ELR (cell line): ENCODE measurements around the gene ITGA8.
A peak's percentile ranks its signal among the peaks of the same experiment; 100 is the strongest.
"Not testable (repeated sequence)": the region's sequence is repeated elsewhere in the genome, so short reads cannot be mapped to it uniquely, and the experiment has no call there.

Source experiments
- DNase-seq: peaks from one replicate; pipeline ENCODE4 v3.0.0-alpha.2; 2015; ENCODE audit warnings: low read depth

The ITGA8 gene

DNA sequence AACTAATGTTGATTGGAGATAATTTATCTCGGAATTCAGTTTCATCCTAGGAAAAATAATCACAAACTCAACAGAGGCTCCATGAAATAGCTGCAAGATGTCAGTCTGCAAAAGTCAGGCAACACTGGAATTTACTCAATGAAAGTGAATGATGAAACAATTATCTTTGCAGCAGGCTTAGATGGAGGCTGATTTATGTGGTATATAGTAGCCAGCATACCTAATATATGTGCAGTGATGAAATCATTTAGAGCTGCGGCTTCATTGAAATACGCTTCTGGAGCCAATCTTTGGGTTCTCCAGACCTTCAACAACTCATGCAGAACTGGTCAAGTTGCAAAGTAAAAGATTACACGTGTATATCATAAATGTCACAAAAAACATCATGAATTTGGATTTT lies 113.3 kb downstream of the ITGA8 start:
- no peak for DNase-seq

DNA sequence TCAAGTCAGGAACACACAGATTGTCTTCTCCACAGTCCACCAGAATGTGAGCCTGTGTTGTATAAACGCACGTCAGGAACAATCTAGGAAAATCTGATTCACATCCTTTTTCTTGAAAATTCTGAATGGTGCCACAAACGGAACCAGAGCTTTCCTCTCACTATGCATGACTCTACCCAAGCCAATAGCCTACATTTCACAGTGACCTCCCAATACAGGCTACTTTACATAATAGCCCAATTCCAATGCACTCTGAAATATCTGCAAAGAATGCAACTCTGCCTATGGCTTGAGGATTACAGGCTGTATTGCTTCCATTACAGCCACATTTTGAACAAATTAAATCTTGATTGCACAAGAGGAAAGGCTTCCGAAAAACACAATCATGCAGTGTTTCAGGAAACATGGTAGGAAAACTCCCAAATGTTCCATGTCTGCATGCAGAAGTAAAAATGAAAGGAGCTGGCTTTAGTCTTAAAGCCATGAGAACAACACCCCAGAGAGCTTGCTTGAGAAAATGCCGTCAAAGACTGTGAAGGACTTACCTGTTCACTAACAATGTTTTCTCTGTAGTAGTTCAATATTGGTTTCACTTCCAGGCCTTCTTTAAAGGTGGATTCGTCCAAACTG lies 113.9 kb downstream of the ITGA8 start:
- DNase-seq = no peak

DNA sequence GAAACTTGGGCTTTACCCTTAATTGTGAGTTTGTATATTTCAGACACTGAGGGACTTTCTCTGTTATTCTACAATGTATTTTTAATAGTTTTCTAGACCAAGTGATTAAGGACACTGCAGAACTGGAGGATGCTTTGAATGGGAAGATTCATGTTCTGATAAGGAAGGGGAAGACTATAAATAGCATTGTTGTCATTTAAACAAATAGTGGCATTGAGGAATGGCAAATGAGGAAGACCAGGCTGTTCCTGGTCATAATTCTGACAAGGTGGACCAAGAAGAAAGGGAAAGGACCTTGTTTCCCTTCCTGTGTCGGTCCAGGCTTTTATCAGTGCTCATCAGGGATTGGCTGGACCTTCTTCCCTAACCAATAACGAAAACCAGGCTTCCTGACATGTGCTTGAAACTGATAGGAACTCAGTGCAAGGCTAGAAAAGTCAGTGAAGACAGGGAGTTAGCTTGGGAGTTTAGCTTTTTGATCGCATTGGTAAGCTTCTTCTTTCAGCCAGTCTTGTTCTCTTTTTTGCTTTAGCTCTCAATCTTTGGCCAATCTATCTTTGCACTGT lies 116.2 kb downstream of the ITGA8 start:
- DNase-seq = no peak

DNA sequence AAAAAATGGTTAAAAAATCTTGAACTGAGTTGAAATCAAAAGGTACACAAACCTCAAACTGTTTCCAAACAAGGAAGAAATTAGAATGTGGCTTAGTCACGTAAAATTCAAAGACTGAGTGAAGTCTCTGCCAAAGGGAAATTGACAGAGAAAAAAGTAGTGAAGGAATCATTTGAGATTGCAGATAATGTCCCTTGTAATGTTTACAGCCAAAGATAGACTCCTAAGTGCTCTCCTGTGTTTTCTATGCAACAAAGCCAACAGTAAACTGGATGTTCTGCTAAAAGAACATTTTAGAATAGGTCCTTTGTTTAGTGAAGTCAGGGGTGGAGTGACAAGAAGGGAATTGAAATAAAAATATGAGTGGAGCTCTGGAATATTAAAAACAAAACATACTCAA lies 117.9 kb downstream of the ITGA8 start:
- DNase-seq = no peak

DNA sequence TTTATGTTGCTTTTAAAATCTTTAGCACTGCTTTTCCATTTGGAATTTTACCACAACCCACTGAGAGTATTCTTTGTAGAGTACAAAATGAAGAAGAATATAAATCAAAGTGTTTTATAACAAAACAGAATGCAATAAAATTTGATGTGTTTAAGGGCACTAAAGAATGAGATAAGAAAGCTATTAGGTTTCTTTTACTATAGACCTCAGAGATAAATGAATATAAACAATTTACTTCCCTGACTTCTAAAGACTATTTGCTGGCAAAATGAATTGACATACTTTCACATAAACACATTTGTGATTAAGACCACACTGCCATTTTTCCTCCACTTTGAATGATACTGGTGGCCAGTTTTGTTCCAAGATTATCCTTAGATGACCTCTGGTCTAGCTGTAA lies 124.5 kb downstream of the ITGA8 start:
- no peak for DNase-seq

DNA sequence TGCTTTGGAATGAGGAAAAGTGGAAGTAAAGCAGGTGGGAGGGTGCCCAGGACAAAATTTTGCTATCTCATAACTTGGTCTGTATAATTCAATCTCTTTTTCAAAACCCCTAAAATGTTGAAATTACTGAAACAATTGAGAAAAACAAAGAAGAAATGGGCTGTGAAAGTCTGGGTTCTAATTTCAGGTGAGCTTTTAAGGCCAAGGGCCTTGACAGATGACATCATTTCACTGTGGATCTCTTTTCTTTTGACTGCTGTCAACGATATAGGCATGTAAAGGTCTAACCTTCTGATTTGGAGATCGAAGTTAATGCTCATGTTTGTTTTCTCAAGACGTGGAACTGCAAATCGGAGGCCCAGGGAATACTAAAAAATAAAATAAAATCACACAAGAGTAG lies 127.8 kb downstream of the ITGA8 start:
- DNase-seq = no peak

DNA sequence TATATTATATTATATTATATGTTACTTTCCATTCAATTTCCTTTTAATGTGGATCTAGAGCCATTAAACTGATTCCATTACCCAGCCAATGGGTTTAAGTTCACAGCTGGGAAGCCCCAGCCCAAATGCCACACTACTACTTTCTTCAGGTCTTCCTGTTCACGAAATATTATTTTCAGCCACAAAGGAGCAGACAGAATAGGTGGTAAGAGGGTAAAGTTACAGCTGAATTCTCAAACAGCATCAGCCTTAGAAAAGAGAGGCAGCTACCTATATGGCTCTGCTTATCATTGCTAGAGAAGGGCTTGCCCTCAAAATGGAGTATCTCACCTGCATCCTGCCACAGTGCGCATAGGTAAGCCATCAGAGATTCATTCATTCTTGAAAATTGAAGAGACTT lies 128.3 kb downstream of the ITGA8 start:
- DNase-seq = no peak

DNA sequence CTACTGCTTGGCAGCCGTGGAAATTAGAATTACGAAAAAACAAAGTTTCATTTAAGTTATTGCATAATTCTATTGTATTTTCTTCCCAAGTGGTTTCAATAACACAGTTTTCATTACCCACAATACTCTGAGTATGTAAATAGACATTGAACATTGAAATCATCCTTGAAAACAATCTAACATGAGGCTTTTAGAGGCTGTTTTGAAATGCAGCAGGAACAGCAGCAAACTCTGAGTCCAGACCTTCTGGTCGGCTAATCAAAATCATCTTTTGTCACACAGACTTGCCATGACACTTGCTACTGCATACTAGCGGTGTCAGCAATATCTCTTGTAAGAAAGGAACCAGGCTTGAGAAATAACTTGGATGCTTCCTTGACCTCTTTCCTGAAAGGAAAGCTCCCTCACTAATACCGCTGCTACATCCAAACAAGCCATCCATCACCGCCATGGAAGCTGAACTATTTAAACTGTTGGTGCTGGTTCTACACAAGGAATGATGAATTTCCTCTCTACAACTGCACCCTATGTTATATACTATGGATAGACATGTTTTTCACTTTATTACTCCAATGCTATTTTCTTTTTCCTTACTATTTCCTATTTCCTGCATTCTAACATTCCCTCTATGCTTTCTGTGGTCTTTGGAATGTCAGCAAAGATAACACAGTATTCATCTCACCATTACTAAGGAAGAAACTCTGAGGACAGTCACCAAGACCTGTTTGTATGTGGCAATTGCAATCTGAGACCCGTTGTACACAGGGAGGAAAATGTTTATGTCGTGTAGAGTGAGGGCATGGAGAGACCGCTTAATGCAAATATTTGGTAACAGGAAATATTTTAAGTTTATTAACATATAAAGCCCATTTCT lies 130.8 kb downstream of the ITGA8 start:
- DNase-seq = no peak

DNA sequence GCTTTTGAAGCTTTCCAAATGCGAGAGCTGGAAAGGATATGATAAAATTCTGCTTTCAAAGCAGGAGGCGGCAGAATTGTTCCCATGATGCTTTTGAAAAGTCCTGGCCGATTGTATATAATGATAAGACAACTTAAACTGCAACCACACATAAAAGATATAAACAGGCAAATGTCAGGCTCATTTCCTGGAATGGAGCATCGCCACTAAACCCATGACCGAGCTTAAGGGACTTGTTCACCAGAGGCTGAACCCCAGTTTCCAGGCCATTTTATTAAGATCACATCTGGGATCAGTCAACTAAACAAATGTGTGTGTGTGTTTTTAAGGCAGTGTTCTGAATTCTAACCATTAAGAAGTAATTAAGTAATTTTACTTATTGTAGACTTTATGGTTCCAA lies 131.6 kb downstream of the ITGA8 start:
- DNase-seq = no peak

DNA sequence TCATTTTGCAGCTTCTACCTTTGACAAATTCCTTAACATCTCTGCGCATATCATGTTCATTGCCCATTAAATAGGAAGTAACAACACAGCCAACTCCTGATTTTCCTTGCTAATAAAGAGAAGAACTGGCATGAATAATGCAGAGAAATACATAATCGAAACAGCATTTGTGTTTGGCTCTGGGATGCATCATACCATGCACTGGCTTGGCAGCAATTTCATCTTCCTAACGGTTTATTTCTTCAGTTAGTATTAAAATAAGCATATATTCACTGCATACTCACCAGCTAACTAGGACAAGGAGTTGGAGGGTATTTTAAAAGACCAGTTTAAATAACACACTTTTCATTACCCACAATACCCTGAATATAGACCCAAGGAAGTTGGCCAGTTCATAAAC lies 132.5 kb downstream of the ITGA8 start:
- no peak for DNase-seq

DNA sequence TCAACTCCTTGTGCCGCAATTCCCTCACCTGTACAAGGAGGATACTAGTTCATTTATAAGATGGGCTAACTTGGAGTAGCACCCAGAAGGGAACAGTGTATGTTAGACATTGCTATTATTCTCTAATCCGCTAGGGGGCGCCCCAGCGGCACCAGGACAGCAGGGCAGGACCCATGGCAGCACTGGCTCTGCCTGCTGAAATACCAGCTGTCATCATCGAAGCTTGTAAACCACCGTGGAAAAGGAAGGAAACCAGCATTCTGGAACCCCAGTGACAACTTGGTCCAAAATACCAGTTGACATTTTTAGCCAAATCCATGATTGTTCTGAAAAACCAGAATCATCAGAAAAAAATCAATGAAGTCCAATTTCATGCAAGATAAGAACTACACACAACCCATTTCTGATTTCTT lies 134.4 kb downstream of the ITGA8 start:
- DNase-seq = peak; percentile 70

DNA sequence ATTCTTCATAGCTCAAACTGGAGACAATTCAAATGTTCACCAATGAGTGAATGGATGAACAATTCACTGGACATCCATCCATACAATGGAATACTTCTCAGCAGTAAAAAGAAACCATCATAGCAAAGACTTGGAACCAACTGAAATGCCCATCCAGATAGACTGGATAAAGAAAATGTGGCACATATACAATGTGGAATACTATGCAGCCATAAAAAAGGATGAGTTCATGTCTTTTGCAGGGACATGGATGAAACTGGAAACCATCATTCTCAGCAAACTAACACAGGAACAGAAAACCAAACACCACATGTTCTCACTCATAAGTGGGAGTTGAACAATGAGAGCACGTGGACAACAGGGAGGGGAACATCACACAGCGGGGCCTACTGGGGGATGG lies 136.8 kb downstream of the ITGA8 start:
- not testable (repeated sequence) for DNase-seq

DNA sequence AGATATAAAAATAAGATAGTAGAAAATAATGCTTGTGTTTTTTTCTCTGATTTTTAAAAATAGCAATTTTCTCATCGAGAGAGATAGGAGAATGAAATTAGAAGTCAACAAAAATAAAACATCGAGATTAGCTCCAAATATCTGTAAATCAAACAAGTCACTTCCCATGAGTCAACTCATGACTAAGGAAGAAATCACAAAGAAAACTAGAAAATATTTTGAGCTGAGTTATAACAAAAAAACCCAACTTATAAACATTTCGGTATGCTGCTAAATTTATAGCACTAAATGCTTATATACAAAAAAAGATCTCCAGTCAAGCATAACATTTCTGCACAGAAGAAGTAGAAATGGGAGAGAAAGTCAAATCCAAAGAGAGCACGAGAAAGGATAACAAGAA lies 140.1 kb downstream of the ITGA8 start:
- peak; percentile 77 for DNase-seq

DNA sequence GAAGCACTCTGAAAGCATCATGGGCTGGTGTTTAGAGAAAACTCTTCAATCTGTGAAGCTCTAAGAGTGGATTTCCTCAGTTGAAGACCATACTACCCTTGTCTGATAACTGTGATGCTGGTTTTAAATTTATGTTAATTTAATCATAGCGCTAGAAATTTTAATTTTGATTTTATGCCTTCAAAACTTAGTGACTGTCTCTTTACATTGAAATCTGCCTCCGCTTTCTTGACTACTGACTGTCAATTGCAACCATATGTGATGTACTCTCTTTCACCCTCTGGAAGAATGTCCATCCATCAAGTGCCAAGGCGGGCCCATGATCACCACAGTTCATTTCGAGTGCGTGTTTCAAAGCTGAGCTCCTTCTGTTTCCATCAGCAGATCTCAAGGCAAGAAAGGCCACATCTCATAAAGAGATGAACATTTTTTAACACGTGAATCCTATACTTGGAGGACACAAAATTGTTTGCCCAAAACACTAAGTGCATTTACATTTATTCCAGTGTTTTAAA lies 147.1 kb downstream of the ITGA8 start:
- DNase-seq = no peak

DNA sequence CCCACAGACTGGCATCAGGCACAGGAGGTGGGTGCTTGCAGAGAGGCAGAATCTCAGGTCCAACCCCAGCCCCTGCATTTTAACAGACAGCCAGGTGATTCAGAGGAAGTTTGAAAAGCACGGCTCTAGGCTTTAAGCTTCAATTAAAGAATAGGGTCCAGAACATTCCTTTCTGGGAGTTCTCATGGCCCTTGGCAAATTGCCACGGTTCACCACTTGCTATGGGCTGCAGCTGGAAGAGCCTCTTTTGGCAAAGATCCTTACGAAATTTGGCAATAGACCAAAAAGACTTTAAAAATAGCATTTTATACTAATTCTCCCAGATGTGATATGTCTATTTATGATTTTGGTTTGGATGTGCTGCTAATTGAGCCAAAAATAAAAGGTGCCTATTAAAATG lies 148.1 kb downstream of the ITGA8 start:
- DNase-seq = peak; percentile 23

DNA sequence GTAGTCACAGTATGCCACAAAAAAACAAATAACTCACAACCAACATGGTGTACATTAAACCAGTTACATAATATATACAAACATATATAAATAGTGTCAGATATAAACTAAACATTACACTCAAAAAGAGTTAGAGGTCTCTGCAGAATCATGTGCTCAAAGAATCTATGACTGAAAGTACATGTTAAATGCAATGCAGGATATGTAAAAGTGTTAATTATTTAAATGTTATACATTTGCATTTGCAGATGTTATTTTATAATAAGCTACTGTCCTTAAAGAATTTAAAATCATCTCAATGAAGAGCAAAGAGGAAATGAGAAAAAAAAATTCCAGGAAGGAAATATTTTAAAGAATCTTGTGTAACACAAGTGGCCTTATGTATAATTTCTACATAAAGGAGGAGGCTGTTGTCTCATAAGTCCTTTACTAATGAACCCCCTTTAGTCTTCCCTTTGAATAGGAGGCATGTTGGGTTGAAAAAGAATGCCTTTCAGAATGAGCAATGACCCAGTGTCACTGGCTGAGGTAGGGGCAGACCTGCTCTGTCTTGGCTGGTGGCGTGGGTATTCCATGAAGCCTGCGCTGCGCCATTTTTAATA lies 148.9 kb downstream of the ITGA8 start:
- DNase-seq = no peak

DNA sequence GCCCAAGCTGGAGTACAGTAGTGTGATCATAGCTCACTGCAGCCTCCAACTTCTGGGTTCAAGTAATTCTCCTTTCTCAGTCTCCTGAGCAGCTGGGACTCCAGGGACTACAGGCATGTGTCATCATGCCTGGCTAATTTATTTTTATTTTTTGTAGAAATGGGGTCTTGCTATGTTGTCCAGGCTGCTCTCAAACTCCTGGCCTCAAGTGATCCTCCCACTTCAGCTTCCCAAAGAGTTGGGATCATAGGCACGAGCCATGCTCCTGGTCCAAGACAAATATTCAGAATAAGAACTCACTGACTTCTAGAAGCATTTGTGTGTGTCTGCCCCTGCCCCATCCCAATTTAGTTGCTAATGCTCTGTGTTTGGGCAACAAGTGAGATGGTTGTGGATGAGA lies 151.8 kb downstream of the ITGA8 start:
- no peak for DNase-seq

DNA sequence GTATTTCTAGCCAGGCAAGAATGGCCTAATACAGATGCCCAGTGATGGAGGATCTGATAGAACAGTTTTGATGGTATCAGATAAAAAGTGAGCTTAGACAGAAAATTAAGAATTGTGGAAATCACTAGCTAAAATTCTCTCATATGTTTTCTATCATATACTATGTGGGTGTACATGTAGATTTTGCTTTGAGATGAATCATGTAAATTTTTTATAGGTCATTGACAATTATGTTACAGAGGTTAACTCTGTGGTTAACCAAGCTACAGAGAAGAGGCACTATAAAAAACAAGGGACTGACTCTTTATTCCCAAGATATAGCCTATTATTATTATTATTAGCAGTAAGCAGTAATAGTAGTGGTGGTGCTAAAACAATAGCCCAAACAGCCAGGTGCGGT lies 156.5 kb downstream of the ITGA8 start:
- no peak for DNase-seq

DNA sequence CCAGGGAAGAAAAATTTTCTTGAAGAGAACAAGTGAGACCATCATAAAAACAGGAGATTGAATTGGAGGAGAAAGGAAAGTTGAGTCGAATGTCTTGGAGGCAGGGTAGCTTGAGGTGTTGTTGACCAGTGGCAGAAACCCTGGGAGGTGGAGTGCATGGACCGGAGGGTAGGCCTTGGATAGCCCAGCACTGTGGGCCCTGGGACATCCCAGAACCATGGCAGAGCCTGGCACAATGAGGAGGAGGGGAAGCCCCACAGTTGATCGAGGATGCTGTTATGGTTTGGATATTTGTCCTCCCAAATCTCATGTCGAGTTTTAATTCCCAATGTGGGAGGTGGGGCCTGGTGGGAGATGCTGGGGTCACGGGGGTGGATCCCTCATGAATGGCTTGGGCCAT lies 157.1 kb downstream of the ITGA8 start:
- no peak for DNase-seq

DNA sequence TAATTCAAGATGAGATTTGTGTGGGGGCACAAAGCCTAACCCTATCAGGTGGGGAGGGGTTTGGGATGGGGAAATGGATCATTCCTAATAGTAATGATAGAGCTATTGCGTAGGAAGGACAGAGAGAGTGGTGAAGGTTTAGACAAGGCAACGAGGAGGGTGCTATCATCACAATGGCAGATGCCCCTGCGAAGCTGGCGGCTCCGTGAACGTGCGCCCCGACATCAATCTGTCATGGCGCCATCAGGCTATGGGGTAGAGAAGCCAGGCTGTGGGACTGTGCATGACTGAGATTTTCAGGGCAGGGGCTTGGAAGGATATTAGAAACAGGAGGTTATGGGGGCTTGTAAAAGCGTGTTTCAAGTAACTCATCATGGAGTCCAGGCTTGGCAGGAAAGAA lies 157.6 kb downstream of the ITGA8 start:
- DNase-seq = no peak

DNA sequence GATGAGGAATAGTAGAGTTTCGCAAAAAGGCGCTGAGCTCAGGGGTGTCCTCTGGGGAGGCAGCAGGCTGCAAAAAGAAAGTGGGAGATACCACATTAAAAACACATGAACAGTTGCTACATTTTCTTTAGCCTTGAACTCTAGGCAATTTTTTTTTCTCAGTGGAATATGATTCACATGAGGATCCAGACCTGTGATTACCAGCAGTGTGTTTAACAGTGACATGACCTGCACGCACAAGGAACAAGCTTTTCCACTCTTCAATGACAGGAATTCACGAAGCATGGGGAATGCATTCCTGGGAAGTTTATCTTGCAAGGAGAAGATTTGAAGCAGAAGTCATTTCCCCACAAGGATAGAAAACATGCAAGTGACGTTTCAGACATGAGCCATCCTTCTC lies 161.6 kb downstream of the ITGA8 start:
- DNase-seq = peak; percentile 8

DNA sequence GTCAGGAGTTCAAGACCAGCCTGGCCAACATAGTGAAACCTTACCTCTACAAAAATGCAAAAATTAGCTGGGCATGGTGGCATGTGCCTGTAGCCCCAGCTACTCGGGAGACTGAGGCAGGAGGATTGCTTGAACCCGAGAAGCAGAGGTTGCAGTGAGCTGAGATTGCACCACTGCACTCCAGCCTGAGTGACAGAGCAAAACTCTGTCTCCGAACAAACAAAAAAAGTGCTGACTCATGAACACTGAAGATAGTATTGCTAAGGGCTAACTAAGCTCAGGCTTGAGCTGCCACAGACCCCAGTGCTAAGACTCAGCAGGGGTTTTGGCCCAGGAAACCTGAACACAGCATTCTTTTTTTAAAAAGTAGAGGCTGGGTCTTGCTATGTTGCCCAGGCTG lies 162.6 kb downstream of the ITGA8 start:
- not testable (repeated sequence) for DNase-seq

DNA sequence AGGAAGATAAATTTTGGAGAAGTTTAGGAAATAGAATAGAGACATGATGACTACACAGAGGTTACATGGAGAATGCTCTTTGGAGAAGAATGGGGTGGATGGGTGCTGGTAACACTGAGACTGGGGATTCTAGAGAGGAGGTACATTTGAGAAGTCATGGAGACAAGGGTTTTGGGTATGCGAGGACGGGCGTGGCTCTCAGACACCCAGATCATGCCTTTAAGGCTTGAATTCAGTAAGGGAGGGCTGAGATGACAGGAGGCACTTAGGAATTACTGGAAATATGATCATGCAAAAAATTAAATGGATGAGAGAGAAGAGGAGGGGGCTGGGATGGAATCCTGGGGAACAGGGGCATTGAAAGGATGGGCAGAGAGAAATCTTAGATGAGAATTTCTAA lies 168.8 kb downstream of the ITGA8 start:
- DNase-seq = no peak
